Stimulated activated CD4-positive, alpha-beta T cell treated with anti-CD3 and anti-CD28 coated beads, Interleukin-4, amount 100 ng/mL, for 48 hours (primary cell): ENCODE results near the gene PCP2.
"Not testable (repeated sequence)": the region's sequence is repeated elsewhere in the genome, so short reads cannot be mapped to it uniquely, and the experiment has no call there.

ENCODE experiments used
- DNase-seq, 2 donors: peaks; one replicate each; pipeline ENCODE4 v3.0.0-alpha.2; 2020; ENCODE audit warnings: low read depth in 2 of 2

PCP2 gene

GRCh38 chr19:7661744-7662538, 28.4 kb upstream of the PCP2 start:
- DNase-seq, result no peak

GRCh38 chr19:7658219-7658686, 24.7 kb upstream of the PCP2 start:
- no peak for DNase-seq

- DNase-seq, result no peak
Measured at GRCh38 chr19:7657131-7657751, 23.7 kb upstream of the PCP2 start.

- DNase-seq, result no peak
Measured at GRCh38 chr19:7655581-7655980, 22.1 kb upstream of the PCP2 start.

- DNase-seq, result no peak
Measured at GRCh38 chr19:7654401-7654800, 20.9 kb upstream of the PCP2 start.

GRCh38 chr19:7652061-7652641, 18.6 kb upstream of the PCP2 start:
- DNase-seq, result peak; percentile 72 to 85

GRCh38 chr19:7650148-7650547, 16.6 kb upstream of the PCP2 start:
- no peak for DNase-seq

GRCh38 chr19:7648265-7649014, 14.9 kb upstream of the PCP2 start:
- no peak for DNase-seq

GRCh38 chr19:7647156-7647555, 13.6 kb upstream of the PCP2 start:
- DNase-seq, result no peak

GRCh38 chr19:7646426-7646700, 12.8 kb upstream of the PCP2 start:
- DNase-seq, result no peak

- DNase-seq, result no peak
Measured at GRCh38 chr19:7645656-7646425, 12.3 kb upstream of the PCP2 start.

- DNase-seq, result no peak
Measured at GRCh38 chr19:7645163-7645562, 11.6 kb upstream of the PCP2 start.

- no peak for DNase-seq
Measured at GRCh38 chr19:7644550-7644877, 11.0 kb upstream of the PCP2 start.

- DNase-seq, result not testable (repeated sequence)
Measured at GRCh38 chr19:7643629-7644549, 10.4 kb upstream of the PCP2 start.

- DNase-seq, result no peak
Measured at GRCh38 chr19:7643031-7643415, 9.5 kb upstream of the PCP2 start.

GRCh38 chr19:7642295-7643030, 8.9 kb upstream of the PCP2 start:
- DNase-seq, result no peak

- DNase-seq, result no peak
Measured at GRCh38 chr19:7641290-7642276, 8.1 kb upstream of the PCP2 start.

GRCh38 chr19:7640803-7641202, 7.3 kb upstream of the PCP2 start:
- no peak for DNase-seq

GRCh38 chr19:7639863-7640348, 6.4 kb upstream of the PCP2 start:
- DNase-seq, result no peak
